Neural cell (in vitro differentiated cells): ENCODE data around the gene FGGY. TPM values are rescaled to one million over a fixed set of nuclear protein-coding genes. Genes with fewer than 3 reads are reported as not detected.

Experiments used
- H2AFZ ChIP-seq: fragments of 200-600, 300-800 bp; sonication (generic), shearing (Covaris generic); 2 replicates; pipeline ENCODE4 v1.6.0; 2014; ENCODE audit warnings: low read depth, mild to moderate bottlenecking, antibody characterized with exemption, low read length, moderate library complexity
- H3F3A ChIP-seq: fragments of 200-600 bp; shearing (Covaris generic); 2 replicates; pipeline ENCODE4 v1.6.1; 2016; ENCODE audit warnings: mild to moderate bottlenecking, moderate library complexity, mixed read lengths, antibody characterized with exemption, low read length; ENCODE audit not compliant: insufficient read depth, poor library complexity, severe bottlenecking
- H3K27ac ChIP-seq: fragments of 200-600, 300-800 bp; sonication (generic), shearing (Covaris generic); 2 replicates; pipeline ENCODE4 v1.5.1; 2014; ENCODE audit warnings: mild to moderate bottlenecking, low read length, moderate library complexity
- H3K27me3 ChIP-seq: fragments of 300-800, 200-600 bp; sonication (generic), shearing (Covaris generic); 2 replicates; pipeline ENCODE4 v1.6.0; 2014; ENCODE audit warnings: mild to moderate bottlenecking, low read depth, low read length, moderate library complexity; ENCODE audit not compliant: insufficient read depth
- H3K36me3 ChIP-seq: fragments of 300-800, 200-600 bp; sonication (generic), shearing (Covaris generic); 2 replicates; pipeline ENCODE4 v1.5.1; 2014; ENCODE audit warnings: mild to moderate bottlenecking, antibody characterized with exemption, low read length, moderate library complexity; ENCODE audit not compliant: insufficient read depth
- H3K4me2 ChIP-seq: fragments of 300-800, 200-600 bp; sonication (generic), shearing (Covaris generic); 2 replicates; pipeline ENCODE4 v1.6.0; 2014; ENCODE audit warnings: mild to moderate bottlenecking, low read length
- H3K4me3 ChIP-seq: fragments of 300-800, 200-600 bp; sonication (generic), shearing (Covaris generic); 2 replicates; pipeline ENCODE4 v1.5.1; 2014; ENCODE audit warnings: mild to moderate bottlenecking, low read length, moderate library complexity
- H3K79me2 ChIP-seq: fragments of 200-600 bp; shearing (Covaris generic); replicated peaks from 2 replicates; pipeline ENCODE4 v1.6.0; 2014; ENCODE audit warnings: mild to moderate bottlenecking, low read length, moderate library complexity; ENCODE audit not compliant: insufficient read depth
- H3K9ac ChIP-seq: fragments of 300-800, 200-600 bp; sonication (generic), shearing (Covaris generic); 2 replicates; pipeline ENCODE4 v1.6.1; 2016; ENCODE audit warnings: mild to moderate bottlenecking, low read length, mixed read lengths
- H3K9me2 ChIP-seq: fragments of 200-600 bp; shearing (Covaris generic); 2 replicates; pipeline ENCODE4 v1.6.1; 2016; ENCODE audit warnings: mild to moderate bottlenecking, low read length, mixed read lengths; ENCODE audit not compliant: insufficient read depth
- H3K9me3 ChIP-seq: fragments of 200-600, 300-800 bp; sonication (generic), shearing (Covaris generic); 2 replicates; pipeline ENCODE4 v1.6.1; 2016; ENCODE audit warnings: mild to moderate bottlenecking, mixed run types, low read length, moderate library complexity, mixed read lengths
- H4K20me1 ChIP-seq: fragments of 200-600 bp; shearing (Covaris generic); 2 replicates; pipeline ENCODE4 v1.6.1; 2016; ENCODE audit warnings: mild to moderate bottlenecking, mixed run types; ENCODE audit not compliant: insufficient read depth
- CTCF ChIP-seq: fragments of 450-650 bp; IDR thresholded peaks from 2 replicates; pipeline ENCODE4 v1.5.1; 2014; ENCODE audit warnings: antibody characterized with exemption, mild to moderate bottlenecking, moderate library complexity; ENCODE audit not compliant: poor library complexity, severe bottlenecking
- EP300 ChIP-seq: fragments of 450-650 bp; conservative IDR thresholded peaks from 2 replicates; pipeline ENCODE4 v1.6.1; 2014; ENCODE audit warnings: antibody characterized with exemption, mild to moderate bottlenecking, moderate library complexity; ENCODE audit not compliant: poor library complexity, severe bottlenecking
- EZH2 ChIP-seq: fragments of 200-600, 300-800 bp; shearing (Covaris generic), sonication (generic); IDR thresholded peaks from 2 replicates; pipeline ENCODE4 v1.6.1; 2014; ENCODE audit warnings: antibody characterized with exemption, low read length, borderline replicate concordance, mild to moderate bottlenecking; ENCODE audit not compliant: insufficient read depth, poor library complexity, severe bottlenecking
- MXI1 ChIP-seq: fragments of 450-650 bp; conservative IDR thresholded peaks from 2 replicates; pipeline ENCODE4 v1.6.1; 2014; ENCODE audit warnings: antibody characterized with exemption, mild to moderate bottlenecking; ENCODE audit not compliant: poor library complexity, severe bottlenecking
- POLR2AphosphoS5 ChIP-seq: IDR thresholded peaks from 2 replicates; pipeline ENCODE4 v1.6.1; 2012
- RAD21 ChIP-seq: fragments of 450-650 bp; conservative IDR thresholded peaks from 2 replicates; pipeline ENCODE4 v1.6.1; 2014; ENCODE audit warnings: antibody characterized with exemption, mild to moderate bottlenecking, moderate library complexity
- REST ChIP-seq: IDR thresholded peaks from 2 replicates; pipeline ENCODE4 v1.6.1; 2012; ENCODE audit warnings: borderline replicate concordance
- SMC3 ChIP-seq: fragments of 450-650 bp; conservative IDR thresholded peaks from 2 replicates; pipeline ENCODE4 v1.6.1; 2014; ENCODE audit warnings: antibody characterized with exemption, mild to moderate bottlenecking, moderate library complexity; ENCODE audit not compliant: poor library complexity
- TAF1 ChIP-seq: IDR thresholded peaks from 2 replicates; pipeline ENCODE4 v1.6.1; 2012; ENCODE audit warnings: low read depth
- polyA plus RNA-seq: library from polyadenylated mRNA; depleted of rRNA; stranded (reverse); fragments of >200 nt; gene quantifications from 2 replicates; pipeline ENCODE4 v1.2.3, GENCODE V29; 2014

FGGY gene
- polyA plus RNA-seq, 1 donor from 2014 or later: 7.4 TPM

GRCh38 chr1:59443310-59443709 is 146.4 kb downstream of the FGGY start:
- Histone ChIP-seq H3K9me3 (no peaks in the 10 kb centered on the region), H3K36me3 (no peaks in the 10 kb centered on the region), H3K27me3 (no peaks in the 10 kb centered on the region), H4K20me1 (no peaks in the 10 kb centered on the region), H2AFZ (no peak overlapping the region), H3K4me2 (no peak overlapping the region), H3K27ac (no peak overlapping the region), H3F3A (no peaks in the 10 kb centered on the region), H3K9ac (no peak overlapping the region), H3K4me3 (no peak overlapping the region), H3K79me2 (no peaks in the 10 kb centered on the region), H3K9me2 (no peaks in the 10 kb centered on the region)
- TF ChIP-seq REST (no peak), CTCF (no peak), EP300 (no peak), EZH2 (no peak), POLR2AphosphoS5 (no peak), MXI1 (no peak), TAF1 (no peak), SMC3 (no peak), RAD21 (no peak)

GRCh38 chr1:59444520-59444919 is 147.6 kb downstream of the FGGY start:
- Histone ChIP-seq H2AFZ (no peak overlapping the region), H3K9ac (no peak overlapping the region), H4K20me1 (no peaks in the 10 kb centered on the region)

More at GRCh38 chr1:59444520-59444919, 147.6 kb downstream of the FGGY start:
- Histone ChIP-seq H3K4me2 (no peak overlapping the region), H3K4me3 (no peak overlapping the region), H3K27me3 (no peaks in the 10 kb centered on the region), H3F3A (no peaks in the 10 kb centered on the region), H3K36me3 (no peaks in the 10 kb centered on the region), H3K27ac (no peak overlapping the region), H3K9me3 (no peaks in the 10 kb centered on the region), H3K9me2 (no peaks in the 10 kb centered on the region), H3K79me2 (no peaks in the 10 kb centered on the region)
- TF ChIP-seq MXI1 (no peak), TAF1 (no peak), SMC3 (no peak), CTCF (no peak), RAD21 (no peak), REST (no peak), POLR2AphosphoS5 (no peak), EP300 (no peak), EZH2 (no peak)
